ENCODE measurements around the gene ALOX5AP.

DNA sequence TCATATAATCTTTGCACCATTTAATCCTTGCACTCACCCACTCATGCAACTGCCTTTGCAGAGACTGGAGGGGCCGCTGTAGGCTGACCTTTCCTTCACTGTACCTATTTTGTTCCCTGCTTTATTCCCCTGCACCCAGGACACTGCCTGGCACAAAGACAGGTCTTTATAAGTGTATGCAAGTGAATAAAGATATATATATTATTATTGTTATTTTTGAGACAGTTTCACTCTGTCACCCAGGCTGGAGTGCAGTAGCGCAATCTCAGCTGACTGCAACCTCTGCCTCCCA lies 3.8 kb downstream of the ALOX5AP start:
- TF ChIP-seq GATA2 (IDR thresholded peaks at IDR 0.05; ENCODE audit: low read depth, low read length) (no peak), GATA3 (IDR thresholded peaks at IDR 0.05; ENCODE audit: low read depth, low read length) (no peak)

All from SH-SY5Y (cell line).